PFSK-1 (cell line): Measurements from ENCODE around the gene CLIC6.

Experiments
- POLR2AphosphoS5 ChIP-seq: IDR thresholded peaks from 2 replicates; pipeline ENCODE4 v1.6.1; 2012; ENCODE audit warnings: low read depth, mild to moderate bottlenecking, control low read depth, low read length, moderate library complexity
- REST ChIP-seq, 2 experiments: IDR thresholded peaks; 2 replicates each; pipeline versions ENCODE4 v1.6.1 to v1.8.0; 2011 to 2012; ENCODE audit warnings: low read depth in 2 of 2, low read length in 2 of 2, control low read depth in 1 of 2, inconsistent platforms in 1 of 2, mild to moderate bottlenecking in 1 of 2, moderate library complexity in 1 of 2; ENCODE audit not compliant: insufficient read depth in 1 of 2
- SIN3A ChIP-seq: IDR thresholded peaks from 2 replicates; pipeline ENCODE4 v1.6.1; 2012; ENCODE audit warnings: mild to moderate bottlenecking, low read length, moderate library complexity, borderline replicate concordance; ENCODE audit not compliant: insufficient read depth
- TAF1 ChIP-seq: IDR thresholded peaks from 2 replicates; pipeline ENCODE4 v1.6.1; 2012; ENCODE audit warnings: low read length, control low read depth, borderline replicate concordance; ENCODE audit not compliant: insufficient read depth

- TF ChIP-seq POLR2AphosphoS5 (no peak), REST (IDR thresholded peaks at IDR 0.05; ENCODE audit: insufficient read depth in 1 of 2, low read depth in 2 of 2, low read length in 2 of 2) (no peak), TAF1 (no peak), SIN3A (no peak)
Observed at GRCh38 chr21:34692458-34693020, 23.7 kb downstream of the CLIC6 start.
